Measurements from ENCODE around the gene ACIN1.

ACIN1 gene

DNA sequence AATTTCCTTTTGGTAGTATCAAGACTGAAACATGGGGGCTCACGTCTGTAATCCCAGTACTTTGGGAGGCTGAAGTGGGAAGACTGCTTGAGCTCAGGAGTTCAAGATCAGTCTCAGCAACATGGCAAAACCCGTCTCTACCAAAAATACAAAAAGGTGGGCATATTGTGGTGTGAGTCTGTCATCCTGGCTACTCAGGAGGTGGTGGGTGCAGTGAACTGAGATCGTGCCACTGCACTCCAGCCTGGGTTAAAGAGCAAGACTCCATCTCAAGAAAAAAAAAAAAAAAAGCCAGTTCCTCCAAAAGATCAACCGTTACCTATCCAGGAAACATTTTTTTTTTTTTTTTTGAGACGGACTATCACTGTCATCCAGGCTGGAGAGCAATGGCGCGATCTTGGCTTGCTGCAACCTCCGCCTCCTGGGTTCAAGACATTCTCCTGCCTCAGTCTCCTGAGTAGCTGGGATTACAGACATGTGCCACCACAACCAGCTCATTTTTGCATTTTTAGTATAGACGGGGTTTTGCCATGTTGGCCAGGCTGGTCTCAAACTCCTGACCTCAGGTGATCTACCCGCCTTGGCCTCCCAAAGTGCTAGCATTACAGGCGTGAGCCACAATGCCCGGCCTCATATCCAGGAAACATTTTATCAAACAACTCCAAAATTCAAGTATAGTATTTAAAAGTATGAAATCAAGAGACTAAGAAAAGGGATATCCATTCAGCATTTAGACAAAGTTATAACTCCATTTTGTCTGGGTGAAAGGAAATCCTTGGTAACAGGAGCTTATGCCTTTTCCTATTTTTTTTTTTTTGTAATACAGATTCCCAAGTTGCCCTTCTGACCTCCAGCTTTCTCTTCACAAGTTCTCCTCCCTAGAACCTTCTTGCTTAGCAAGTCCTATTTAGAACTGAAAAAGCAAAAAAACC is 3.4 kb downstream of the ACIN1 start:
- in situ Hi-C loops (cut with HindIII; ENCODE audit: low sequenced_read_pairs), result no loop called here

DNA sequence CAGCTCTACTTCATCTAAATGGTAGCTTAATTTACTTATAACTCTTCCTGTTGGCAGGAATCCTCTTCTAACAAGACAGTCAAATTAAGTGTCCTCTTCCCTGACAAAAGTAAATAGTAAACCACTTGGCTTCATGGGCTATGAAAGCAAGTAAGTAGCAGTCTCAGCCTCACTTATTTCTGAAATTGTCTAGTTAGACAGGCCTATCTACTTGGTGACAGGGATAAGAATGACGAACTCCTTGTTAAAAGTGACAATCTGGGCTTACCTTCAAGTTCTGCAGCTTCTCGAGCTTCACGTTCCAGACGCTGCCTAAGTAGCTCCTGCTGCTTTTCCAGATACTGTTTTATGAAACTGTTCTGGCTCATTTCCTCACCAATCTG is 4.7 kb downstream of the ACIN1 start:
- in situ Hi-C loops (cut with HindIII; ENCODE audit: low sequenced_read_pairs), result no loop called here

DNA sequence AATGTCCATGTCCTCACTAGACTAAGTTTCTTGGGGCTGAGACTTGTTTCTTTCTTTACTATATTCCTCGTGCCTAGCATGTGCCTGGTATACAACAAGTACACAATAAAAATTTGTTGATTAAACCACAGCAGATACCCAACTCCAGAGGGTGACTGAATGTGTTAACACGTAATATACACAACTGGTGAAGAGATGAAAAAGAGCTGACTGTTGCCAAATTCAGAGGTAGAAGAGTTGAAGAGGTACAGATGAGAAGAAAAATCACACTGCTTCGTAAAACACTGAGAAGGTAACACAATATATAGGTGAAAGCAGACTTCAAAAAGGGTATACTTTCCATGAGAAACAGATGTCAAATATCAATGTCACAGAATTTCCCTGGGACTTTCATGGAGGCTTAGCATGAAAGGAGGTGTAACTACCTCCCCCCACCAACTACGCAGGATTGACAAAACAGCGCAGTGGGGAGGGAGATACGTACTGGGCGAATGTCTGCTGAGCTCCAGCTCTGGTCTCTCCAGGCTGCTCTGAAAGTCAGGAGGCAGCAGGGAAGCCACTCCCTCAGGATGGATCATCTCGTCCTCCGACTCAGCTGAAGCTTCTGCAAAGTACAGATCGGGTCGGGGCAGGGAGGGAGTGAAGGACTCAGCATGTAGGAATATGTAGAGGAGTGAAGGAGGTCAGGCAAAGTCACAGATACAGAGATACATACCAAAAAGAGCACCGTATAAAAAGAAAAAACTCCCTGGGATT is 5.3 kb downstream of the ACIN1 start:
- in situ Hi-C loops (cut with HindIII; ENCODE audit: low sequenced_read_pairs), result no loop called here

DNA sequence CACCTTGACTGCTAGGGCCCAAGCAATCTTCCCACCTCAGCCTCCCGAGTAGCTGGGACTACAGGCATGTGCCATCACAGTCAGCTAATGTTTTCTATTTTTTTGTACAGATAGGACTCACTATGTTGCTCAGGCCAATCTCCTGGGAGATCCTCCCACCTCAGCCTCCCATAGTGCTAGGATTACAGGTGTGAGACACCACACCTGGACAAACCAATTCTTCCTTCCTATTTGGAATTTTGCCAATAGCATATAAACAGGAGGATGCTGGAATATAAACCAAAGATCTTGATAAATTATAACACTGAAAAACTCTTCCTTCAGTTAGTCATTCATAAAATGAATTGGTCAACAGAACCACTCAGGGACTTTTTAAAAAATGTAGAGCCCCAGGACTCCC is 8.4 kb downstream of the ACIN1 start:
- in situ Hi-C loops (cut with HindIII; ENCODE audit: low sequenced_read_pairs), result no loop called here

DNA sequence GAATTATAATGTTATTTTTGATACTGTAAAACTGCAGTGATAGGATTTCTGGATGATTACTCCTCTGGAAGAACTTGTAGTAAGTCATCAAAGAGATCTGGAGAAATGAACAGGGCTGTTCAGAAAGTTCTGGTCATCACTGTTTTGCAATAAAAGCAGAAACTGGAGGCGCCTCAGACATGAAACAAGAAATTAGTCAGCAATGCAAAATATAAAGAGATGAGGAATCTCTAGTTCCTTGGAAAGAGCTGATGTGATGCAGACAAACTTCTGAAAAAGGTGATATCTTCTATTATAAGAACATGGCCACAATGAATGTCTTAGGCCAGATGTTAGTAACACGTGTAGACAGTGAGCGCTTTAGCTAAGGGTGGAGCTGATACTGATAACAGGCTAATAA is 9.5 kb downstream of the ACIN1 start:
- in situ Hi-C loops (cut with HindIII; ENCODE audit: low sequenced_read_pairs), result no loop called here

DNA sequence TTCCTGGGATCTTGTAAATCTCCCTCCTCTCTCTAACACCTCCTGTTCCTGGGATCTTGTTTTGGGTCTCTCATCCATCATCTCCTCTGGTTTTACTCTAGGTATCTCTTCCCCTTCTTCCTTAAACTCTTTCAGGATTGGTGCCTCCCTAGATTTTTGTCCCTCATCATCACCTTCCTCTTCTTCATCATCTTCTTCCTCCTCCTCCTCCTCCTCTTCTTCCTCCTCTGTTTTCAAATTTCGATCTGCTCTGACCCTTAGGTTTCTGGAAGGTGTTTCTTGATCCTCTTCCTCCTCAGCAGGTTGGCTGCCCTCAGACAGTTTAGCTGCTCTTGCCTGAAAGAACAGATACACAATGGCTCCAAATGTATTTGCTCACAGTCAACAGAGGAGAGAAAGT is 14.5 kb downstream of the ACIN1 start:
- in situ Hi-C loops (cut with HindIII; ENCODE audit: low sequenced_read_pairs), result loop anchor here (5.0 kb wide), 1 partner anchor 103 kb away; no protein-coding TSS in a partner anchor

DNA sequence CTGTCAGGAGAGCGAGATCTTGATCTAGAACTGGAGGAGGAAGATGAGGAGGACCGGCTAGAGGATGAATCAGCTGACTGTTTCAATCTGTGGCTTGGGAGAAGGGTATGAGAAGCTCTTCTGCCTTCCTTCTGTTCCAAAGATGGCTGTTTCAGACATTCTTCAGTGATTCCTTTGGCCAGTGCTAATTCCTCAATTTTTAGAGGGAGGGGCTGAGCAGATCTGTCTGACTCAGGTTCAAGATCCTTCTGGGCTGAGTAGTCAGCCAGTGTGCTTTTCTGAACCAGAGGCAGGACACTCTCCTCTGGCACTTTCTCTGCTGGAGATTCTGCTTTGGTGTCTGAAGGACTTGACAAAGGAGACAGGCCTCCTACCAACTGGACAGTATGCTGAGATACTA is 15.2 kb downstream of the ACIN1 start:
- in situ Hi-C loops (cut with HindIII; ENCODE audit: low sequenced_read_pairs), result loop anchor here (5.0 kb wide), 1 partner anchor 102 kb away; no protein-coding TSS in a partner anchor

DNA sequence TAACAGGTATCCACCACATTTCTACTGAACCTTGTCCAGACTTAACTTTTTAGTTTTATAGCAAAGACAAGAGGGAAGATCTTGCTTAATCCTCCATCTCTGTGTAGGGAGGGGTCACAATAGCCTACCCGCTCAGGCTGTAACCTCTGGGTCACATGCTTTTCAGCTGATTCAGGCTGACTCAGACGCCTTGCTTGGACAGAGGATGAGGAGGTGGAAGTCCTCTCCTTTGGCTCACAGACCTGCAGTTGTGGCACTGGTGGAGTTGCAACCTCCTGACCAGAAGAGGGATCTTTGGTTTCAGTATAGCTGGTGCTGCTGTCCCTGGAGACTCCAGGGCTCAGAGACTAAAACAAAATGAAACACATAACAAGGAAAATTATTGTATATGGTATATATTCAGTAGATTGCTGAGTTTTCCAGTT is 16.2 kb downstream of the ACIN1 start:
- in situ Hi-C loops (cut with HindIII; ENCODE audit: low sequenced_read_pairs), result no loop called here

DNA sequence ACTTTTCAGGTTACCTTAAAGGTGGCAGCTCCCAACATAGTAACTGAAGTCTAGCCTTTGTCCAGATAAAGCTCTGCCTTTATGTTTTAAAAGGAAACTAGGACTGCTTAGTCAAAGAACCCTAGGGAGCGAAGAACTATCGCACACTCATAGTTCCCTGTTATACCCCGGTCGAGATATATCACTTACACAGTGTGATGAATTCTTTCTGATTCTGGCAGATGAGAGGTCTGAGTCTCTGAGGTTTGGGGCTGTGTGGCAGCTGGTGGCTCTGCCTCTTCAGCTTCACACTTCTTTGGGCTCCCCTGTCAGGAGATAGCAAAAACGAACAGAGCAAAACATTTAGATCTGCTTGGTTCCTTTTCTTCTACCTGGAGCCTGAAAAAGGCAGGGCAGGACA is 17.0 kb downstream of the ACIN1 start:
- in situ Hi-C loops (cut with HindIII; ENCODE audit: low sequenced_read_pairs), result no loop called here

DNA sequence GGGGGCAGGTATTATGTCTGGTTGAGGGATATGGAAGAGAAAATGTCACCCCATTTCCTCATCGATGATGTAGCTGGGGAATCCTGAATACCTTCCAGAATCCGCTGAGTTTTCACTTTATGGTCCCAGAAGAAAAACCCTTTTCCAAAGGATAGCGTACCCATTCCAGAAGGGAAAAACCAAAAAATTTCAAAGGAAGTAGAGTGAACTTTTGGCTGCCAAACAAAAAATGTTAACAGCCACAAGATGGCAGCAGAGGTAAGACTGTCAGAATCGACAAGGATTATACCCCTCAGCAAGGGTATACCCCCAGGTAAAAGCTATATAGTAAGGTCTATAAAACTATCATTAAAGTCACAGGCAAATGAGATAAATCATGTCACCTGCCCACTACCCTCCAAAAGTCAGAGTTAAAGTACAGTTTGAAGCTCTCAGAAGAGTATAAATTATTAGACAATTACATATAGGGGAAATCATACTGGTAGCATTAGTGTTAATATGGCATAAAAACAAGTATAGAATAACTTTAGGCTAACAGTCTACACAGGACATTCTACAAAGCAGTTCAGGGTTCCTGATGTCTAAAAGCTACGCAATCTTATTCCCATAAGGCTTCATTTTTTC is 18.0 kb downstream of the ACIN1 start:
- in situ Hi-C loops (cut with HindIII; ENCODE audit: low sequenced_read_pairs), result no loop called here

DNA sequence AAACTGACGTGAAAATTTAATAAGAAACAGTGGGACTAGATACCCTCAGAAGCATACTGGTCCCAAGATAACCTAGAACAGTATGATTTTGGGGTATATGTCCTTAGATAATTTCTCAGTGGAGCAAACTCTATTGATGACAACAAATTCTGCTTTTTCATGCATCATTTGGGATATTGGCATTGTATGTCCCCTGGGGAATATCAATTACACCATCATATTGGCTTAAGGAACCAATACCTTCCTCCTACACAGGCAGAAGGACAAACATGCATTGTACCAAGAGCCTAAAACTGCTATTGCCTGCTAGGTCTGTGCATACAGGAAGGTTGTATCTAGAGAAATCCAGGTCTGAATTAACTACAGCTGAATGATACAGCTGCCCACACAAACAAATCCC is 20.0 kb downstream of the ACIN1 start:
- in situ Hi-C loops (cut with HindIII; ENCODE audit: low sequenced_read_pairs), result no loop called here

DNA sequence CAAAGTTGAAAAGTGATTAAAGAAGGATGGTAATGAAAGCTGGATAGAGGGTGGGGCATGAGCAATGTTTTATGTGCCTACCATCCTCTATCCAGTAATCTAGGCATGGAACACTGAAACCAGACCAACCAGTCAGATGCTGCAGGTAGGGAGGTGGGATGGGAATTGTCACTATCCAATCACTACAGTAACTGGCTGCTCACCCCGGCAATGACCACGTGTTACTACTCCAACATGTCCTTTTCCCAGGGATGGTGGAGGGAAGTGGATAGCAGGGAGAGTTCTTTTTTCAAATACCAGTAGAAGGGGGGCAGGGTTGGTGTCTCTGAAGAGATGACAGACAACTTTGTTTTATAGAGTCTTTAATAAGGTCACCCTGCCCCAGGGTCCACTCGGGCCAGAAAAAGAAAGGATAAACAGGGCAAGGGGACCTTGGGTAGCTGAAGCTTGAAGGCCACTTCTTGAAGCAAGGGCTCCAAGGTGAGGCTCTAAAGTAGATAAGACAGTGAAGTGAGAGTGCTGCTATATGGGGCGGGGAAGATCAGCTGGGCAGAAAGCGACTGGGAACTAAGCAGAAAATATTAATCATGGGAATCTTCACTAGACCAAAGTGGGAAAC is 22.9 kb downstream of the ACIN1 start:
- in situ Hi-C loops (cut with HindIII; ENCODE audit: low sequenced_read_pairs), result no loop called here

DNA sequence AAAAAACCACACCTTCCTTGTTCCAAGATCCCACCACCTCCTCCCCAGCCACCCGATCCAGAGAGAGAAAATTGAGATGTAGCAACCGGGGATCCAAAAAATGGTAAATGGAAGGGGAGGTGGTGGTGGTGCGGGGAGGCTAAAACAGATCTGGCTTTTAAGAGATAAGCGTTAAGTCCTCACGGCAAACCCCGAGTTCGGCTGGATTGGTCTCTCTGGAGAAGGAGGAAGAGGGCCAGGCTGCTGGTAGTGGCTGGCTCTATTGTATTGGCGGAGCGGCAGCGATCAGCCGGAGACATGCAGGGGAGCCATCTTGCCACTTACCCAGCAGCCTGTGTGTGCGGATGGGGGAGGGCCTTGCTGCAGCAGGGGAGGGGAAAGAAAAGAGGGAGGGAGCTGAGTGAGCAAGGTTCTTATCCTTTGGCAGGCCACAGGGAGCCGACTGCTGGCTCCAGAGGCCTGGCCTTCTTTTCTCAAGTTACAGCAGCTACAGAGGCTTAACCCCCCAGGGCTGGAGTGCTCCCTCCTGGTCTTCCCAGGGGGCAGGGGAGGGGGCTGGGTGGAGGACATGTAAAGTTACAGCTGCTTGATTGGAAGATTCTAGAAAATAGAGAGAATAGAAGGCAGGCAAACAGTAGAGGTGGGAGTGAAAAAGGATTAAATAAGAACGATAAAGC is 23.6 kb downstream of the ACIN1 start:
- in situ Hi-C loops (cut with HindIII; ENCODE audit: low sequenced_read_pairs), result no loop called here

DNA sequence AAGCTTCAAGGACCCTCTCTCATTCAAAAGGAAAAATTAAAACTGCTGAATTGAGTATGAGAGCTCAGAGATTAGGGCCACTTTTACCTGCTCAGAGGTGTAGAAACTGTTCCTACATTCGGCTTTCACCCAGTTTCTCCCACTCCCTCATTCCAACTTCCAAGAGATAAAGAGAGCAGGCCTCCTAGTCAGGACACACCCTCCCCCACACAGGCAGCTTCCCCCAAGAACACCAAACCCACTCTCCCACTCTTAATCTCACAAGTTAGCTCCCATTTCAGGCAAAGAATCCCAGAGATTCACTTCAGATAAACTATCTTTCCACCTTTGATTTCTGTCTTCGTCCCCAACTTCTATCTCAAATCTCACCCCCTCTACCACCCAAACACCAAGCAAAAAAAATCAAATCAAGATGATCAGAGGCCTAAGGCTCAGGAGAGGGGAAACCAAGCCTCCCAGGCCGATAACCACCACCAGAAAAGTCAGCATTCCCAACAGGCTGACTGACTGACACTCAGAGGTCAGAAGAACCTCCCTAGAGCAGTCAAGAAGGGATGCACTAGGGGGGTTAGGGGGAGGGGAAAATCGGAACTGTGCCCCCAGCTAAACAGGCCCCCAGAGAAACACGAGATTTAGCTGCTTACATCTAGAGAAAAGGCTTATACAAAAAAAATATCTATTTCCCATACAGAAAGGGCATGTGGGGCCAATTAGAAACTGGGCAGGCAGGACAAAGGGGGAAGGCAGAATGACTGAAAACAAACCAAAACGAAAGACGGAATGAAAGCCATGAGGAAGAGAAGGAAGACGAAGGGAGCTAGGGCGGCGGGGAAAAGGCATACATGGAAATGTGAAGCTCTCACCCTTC is 24.4 kb downstream of the ACIN1 start:
- in situ Hi-C loops (cut with HindIII; ENCODE audit: low sequenced_read_pairs), result no loop called here

DNA sequence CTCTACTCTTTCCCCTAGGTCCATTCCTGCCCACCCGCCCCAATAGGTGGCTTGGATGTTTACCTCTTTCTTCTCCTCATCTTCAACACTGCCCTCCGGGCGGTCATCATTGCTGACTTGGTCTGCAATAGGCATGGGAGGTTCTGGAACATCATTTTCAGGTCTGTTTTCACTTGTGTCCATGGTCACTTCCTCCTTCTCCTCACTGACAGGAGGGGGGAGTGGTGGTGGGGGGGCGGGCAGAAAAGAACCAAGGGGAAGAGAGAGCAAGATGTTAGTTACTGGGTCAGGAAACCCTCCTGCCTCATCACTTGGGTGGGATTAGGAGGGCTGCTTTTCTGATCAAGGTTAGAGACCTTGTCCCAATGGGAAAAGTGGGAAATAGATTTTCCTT is 25.5 kb downstream of the ACIN1 start:
- in situ Hi-C loops (cut with HindIII; ENCODE audit: low sequenced_read_pairs), result no loop called here

DNA sequence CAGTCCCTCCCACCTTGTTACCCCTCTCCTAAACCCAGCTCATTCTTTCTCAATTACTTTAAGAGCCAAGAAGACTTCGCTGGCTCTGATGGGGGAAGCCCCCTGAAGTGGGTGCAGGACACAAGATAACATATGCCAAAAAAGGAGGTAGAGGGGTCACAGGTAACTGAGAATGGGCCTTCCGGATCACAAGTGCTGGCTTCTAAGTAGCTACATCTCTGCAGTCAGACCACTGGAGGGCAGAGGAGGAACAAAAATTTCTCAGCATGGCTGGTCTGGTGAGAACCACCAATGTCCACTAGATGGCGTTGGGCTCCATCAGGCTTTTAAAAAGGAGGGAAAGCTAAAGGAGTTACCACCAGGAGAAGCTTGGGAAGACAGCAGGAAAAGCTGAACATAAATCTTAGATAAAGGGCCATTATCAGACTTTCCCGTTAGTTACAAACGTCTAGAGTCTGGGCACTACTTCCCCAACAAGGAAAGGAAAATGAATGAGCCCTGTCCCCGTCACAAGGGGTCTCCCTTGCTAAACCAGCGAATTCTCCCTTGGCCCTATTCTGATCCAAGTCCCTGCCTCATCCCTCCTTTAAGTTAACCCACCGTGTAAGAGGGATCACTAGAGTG is 26.0 kb downstream of the ACIN1 start:
- in situ Hi-C loops (cut with HindIII; ENCODE audit: low sequenced_read_pairs), result no loop called here

DNA sequence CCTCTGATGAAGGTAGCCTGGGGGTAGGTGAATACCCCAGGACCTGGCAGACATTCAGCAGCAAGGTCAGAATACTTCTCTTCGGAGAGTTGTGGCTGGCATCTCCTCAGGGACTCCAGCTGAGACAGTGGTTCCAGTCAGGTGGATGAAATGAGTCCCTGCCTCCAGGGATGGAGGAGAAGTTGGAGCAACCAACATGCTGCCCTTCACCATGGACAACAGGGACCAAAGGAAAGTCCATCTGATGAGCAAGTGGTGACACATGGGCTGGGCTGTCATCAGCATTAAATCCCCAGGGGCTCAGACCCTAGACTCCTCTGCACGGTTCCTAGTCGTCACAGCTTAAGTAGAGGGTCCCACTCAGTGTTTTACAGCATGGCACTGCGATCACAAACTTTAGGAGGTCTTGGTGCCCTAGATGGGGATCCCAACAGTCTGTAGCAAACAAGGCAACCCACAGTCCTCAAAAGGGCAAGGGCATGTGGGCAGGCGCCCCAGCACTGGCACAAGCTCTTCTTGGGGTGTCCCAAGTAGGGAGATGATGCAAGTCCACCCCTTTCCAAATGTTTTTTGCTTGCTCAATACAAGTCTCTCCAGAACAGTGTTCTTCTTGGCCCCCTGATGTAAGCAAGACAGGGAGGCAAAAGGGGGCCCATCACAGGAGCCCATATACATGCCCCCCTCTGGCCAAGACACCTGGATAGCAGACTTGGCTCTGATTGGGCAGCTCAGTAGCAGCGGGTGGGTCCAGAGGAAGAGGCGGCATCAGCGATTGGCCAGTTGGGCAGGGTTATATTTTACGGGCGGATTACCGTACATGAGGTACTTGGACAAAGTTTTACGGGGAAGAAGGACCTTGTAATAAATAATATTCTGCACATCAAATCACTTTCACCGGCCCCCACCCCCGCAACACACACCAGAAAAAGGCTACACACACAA is 26.8 kb downstream of the ACIN1 start:
- in situ Hi-C loops (cut with HindIII; ENCODE audit: low sequenced_read_pairs), result no loop called here
